ENCODE results near the gene GAD1. TPM values are rescaled to one million over a fixed set of nuclear protein-coding genes. Genes with fewer than 3 reads are reported as not detected.

Gene GAD1
- total RNA-seq, 2 donors from 2014 or later: 0.41 to 5.5 TPM

DNA sequence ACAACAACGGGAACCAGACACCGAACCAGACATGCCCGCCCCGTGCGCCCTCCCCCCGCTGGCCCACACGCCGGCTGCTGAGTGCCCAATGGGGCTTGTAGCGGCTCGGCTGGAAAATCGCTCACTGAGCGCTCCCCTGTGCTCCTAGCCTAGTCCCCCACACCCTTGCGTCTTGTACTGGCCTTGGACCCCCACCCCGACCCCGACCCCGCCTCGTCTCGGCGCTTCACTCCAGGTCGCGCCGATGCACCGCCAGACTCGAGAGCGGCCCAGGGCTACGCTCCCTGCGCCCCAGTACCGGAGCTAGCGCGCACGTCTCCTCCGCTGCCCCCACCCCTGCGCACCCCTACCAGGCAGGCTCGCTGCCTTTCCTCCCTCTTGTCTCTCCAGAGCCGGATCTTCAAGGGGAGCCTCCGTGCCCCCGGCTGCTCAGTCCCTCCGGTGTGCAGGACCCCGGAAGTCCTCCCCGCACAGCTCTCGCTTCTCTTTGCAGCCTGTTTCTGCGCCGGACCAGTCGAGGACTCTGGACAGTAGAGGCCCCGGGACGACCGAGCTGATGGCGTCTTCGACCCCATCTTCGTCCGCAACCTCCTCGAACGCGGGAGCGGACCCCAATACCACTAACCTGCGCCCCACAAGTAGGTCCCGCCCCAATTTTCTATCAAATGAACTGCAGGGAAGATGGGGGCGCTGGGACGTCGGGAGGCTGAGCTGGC is 1.5 kb downstream of the GAD1 start:
- no peak for DNase-seq (ENCODE audit: low spot score)
- peaks cover 9% of the 10 kb centered on the region for H3K27me3 ChIP-seq (replicated peaks; ENCODE audit: insufficient read depth)
- no peak for ATAC-seq (ENCODE audit: insufficient number of reproducible peaks, low FRiP score, low read depth)
- peaks cover 26 to 63% of the 10 kb centered on the region in 2 donors for H3K4me1 ChIP-seq (ENCODE audit: control insufficient read depth in 1 of 2, low read depth in 2 of 2)
- no peak overlapping the region for H3K27ac ChIP-seq
- no peaks in the 10 kb centered on the region for H3K9me3 ChIP-seq
- H3K36me3 ChIP-seq: no peaks in the 10 kb centered on the region
- H3K4me3 ChIP-seq: peak overlapping the region; percentile 73
- TF ChIP-seq, protein P1, sequence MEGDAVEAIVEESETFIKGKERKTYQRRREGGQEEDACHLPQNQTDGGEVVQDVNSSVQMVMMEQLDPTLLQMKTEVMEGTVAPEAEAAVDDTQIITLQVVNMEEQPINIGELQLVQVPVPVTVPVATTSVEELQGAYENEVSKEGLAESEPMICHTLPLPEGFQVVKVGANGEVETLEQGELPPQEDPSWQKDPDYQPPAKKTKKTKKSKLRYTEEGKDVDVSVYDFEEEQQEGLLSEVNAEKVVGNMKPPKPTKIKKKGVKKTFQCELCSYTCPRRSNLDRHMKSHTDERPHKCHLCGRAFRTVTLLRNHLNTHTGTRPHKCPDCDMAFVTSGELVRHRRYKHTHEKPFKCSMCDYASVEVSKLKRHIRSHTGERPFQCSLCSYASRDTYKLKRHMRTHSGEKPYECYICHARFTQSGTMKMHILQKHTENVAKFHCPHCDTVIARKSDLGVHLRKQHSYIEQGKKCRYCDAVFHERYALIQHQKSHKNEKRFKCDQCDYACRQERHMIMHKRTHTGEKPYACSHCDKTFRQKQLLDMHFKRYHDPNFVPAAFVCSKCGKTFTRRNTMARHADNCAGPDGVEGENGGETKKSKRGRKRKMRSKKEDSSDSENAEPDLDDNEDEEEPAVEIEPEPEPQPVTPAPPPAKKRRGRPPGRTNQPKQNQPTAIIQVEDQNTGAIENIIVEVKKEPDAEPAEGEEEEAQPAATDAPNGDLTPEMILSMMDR (IDR thresholded peaks at IDR 0.05): no peak

DNA sequence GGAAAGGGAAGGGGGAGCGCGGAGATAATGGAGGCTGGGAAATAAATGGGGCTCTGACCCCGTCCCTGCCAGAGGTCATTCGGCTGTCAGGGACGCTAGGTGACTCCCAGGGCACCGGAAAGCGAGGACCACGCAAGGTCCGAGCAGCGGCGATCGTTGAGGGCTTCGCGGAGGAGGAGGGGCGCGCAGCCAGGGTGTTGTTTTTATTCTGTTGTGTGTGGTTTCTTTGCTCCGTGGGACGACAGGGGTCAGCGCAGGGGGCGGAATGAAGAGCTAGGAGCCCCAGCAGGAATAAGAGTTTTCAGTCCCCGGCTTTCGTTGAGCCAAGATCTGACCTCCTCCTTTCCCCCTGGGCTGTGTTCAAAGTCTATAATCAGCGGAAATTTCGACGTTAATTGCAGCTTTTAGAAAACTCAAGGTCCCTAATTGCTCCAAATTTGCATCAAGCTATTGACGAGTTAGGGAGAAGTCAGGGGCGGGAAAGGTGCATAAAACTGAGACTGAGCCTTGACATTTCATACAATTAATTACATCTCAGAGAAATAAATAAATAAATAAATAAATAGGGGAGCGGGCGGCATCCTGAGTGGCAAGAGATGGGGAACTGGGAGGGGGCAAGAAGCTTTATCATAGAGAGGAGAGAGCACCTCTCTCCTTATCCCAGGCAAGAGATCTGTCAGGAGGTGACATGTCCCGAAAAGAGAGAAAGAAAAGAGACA is 2.2 kb downstream of the GAD1 start:
- TF ChIP-seq, protein P1 (IDR thresholded peaks at IDR 0.05): no peak
- peaks cover 26 to 66% of the 10 kb centered on the region in 2 donors for H3K4me1 ChIP-seq (ENCODE audit: control insufficient read depth in 1 of 2, low read depth in 2 of 2)
- peaks cover 9% of the 10 kb centered on the region for H3K27me3 ChIP-seq (replicated peaks; ENCODE audit: insufficient read depth)
- ATAC-seq (ENCODE audit: insufficient number of reproducible peaks, low FRiP score, low read depth): no peak
- no peaks in the 10 kb centered on the region for H3K36me3 ChIP-seq
- H3K9me3 ChIP-seq: no peaks in the 10 kb centered on the region
- no peak for DNase-seq (ENCODE audit: low spot score)
- no peak overlapping the region for H3K27ac ChIP-seq
- H3K4me3 ChIP-seq: peak overlapping the region; percentile 73

DNA sequence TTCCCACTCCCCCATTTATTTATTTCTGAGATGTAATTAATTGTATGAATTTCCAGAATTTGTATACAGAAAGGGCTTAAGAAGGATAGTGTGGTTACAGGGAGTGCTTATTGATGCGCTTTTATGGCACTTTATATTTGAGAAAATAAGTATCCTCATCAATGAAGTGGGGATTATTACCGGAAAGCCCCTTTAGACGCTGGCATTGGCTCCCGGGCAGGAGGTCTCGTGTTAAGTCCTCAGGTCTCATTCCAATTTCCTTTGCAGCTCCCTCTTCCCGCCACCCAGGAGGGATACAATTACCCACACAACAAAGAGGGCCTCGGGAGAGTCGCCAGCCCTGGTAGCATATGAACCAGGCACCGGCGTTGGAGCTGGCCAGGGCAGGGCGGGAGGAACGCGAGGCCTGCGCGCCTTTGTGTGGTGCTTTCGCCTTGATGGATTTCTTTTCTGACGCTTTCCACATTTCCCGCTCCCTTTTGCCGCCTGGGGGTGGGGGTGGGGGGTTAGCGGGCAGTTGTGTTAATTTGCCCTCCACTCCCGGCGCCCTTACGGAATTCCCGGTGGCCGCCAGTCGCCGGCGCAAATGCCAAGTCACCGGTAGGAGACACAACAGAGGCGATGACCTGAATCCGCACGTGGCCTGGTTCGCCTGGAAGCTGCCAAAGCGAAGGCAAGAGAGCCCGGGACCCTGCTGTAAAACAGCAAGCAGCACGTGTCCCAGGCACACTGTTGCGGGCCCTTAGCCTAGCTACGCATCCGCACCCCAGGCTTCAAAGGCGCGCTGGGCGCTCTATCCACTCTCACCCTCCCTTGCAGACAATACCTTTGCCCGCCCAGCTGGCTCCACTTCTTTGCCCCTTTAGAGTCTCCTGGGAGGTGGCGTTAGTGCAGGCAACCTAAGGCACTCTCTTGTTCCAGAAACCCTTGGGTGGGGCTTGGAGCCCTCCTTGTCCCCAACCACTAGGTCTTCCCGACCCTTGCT is 3.3 kb downstream of the GAD1 start:
- H3K27me3 ChIP-seq (replicated peaks; ENCODE audit: insufficient read depth): peaks cover 9% of the 10 kb centered on the region
- peaks cover 26 to 73% of the 10 kb centered on the region in 2 donors for H3K4me1 ChIP-seq (ENCODE audit: control insufficient read depth in 1 of 2, low read depth in 2 of 2)
- DNase-seq (ENCODE audit: low spot score) (no peak), ATAC-seq (ENCODE audit: insufficient number of reproducible peaks, low FRiP score, low read depth) (no peak)
- peak overlapping the region; percentile 9 for H3K4me3 ChIP-seq
- no peaks in the 10 kb centered on the region for H3K36me3 ChIP-seq
- no peak overlapping the region for H3K27ac ChIP-seq
- TF ChIP-seq, protein P1 (IDR thresholded peaks at IDR 0.05): no peak
- no peaks in the 10 kb centered on the region for H3K9me3 ChIP-seq

DNA sequence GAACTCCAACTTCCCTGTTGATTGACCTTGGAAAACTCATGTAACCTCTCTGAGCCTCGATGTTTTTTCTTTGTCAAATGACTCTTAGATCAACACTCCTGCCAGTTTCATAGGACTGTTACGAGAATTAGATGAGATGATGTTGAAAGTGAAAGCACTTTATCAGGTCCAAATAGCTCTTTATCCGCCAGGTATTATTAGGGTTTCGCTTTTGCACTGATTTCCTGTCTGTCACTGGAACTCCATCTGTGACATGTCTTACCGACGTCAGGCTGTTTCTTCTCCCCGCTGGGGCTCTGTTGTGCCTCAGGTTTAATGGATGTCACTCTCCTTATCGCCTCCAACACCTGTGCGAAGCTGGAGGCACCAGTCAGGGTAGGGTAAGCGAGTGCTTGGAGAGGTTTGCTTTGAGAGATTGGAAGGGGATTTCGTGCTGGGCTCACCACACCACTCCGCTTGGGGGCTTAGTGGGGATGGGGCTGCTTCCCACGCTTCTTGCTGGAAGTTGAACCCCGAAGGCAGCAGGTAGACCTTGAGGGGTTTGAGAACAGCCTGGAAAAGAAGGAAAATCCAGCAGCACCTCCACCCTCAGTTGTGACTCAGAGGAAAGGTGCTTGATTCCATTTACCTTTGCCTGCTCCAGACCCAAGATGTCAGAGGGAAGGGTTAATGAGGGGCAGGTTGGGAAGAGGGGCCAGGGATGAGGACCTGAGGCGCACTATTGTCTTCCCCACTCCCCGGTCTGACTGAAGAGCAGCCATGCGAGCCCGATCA is 4.3 kb downstream of the GAD1 start:
- Histone ChIP-seq H3K36me3 (no peaks in the 10 kb centered on the region), H3K9me3 (no peaks in the 10 kb centered on the region), H3K4me1 (ENCODE audit: control insufficient read depth in 1 of 2, low read depth in 2 of 2) (peaks cover 24 to 63% of the 10 kb centered on the region in 2 donors), H3K4me3 (peak overlapping the region; percentile 9), H3K27me3 (replicated peaks; ENCODE audit: insufficient read depth) (peaks cover 9% of the 10 kb centered on the region), H3K27ac (no peak overlapping the region)
- TF ChIP-seq, protein P1 (IDR thresholded peaks at IDR 0.05): no peak
- ATAC-seq (ENCODE audit: insufficient number of reproducible peaks, low FRiP score, low read depth): no peak
- DNase-seq (ENCODE audit: low spot score): no peak
